Activated CD8-positive, alpha-beta memory T cell treated with anti-CD3 and anti-CD28 coated beads, Interleukin-2, amount 50 U/mL, for 4 hours (primary cell): ENCODE measurements around the gene MYH14.
"Not testable (repeated sequence)": the region's sequence is repeated elsewhere in the genome, so short reads cannot be mapped to it uniquely, and the experiment has no call there.

Source experiments
- DNase-seq: peaks from one replicate; pipeline ENCODE4 v3.0.0-alpha.2; 2020

MYH14 gene

DNA sequence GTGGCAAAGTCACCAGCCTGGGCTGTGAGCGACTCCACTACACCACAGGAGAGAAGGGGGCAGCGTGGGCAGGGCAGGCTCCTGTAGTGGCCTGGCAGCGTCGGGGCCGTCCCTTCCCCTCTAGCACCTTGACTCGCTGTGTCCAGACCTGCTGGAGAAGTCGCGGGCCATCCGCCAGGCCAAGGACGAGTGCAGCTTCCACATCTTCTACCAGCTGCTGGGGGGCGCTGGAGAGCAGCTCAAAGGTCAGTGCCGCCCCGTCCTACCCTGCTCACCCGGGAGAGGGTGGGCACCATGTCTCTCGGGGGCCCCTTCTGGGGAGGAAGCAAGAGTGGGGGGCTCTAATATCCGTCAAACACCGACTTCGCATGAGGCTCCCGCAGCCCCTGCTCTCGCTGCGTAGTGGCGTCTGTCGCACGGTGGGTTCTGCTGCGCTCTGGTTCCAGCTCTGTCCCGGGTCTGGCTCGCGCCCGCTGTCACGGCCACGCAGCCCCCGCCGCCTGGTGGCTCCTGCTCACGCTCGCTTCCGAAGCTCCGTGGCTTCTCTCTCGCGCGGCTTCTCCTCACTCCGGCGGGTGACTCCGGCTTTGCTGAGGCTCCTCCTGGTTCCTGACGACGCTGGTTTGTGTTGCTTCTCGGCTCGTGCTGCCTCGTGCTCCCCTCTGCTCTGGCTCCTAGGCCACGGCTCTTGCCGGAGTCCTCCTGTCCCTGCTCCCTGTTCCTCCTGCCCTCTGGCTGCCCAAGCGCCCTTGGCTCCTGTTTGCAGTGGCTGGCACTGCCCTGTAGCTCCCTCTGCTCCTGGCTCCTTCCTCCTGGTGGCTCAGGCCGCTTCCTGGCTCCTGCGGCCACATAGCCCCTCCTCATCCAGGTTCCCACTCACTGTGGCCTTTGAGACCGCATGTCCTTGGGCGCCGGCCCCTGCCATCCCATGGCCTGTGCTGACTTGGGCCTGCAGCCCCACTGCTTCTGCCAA lies 27.2 kb downstream of the MYH14 start:
- DNase-seq = no peak

DNA sequence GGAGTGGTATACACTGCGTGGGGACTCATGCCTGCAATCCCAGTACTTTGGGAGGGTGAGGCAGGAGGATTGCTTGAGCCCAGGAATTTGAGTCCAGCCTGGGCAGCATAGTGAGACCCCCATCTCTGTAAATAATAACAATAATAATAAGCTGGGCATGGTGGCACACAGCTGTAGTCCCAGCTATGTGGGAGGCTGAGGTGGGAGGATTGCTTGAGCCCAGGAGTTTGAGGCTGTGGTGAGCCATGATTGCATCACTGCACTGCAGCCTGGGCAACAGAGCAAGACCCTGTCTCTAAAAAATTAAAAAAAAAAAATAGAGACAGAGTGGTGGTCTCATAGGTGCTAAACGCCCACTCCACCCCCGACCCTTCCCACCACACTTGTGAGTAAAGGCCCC lies 28.0 kb downstream of the MYH14 start:
- DNase-seq = not testable (repeated sequence)

DNA sequence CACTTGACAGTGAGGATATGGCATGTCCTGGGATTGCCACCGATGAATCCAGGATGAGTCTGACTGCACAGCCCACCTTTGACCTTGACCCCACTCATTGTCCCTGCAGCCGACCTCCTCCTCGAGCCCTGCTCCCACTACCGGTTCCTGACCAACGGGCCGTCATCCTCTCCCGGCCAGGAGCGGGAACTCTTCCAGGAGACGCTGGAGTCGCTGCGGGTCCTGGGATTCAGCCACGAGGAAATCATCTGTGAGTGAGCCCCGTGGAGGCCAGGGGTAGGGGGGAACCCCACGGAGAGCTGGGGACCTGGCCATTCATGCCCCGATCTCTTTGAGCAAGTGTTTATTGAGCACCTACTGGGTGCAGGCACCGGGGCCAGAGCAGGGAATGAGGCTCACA lies 28.4 kb downstream of the MYH14 start:
- DNase-seq = no peak

DNA sequence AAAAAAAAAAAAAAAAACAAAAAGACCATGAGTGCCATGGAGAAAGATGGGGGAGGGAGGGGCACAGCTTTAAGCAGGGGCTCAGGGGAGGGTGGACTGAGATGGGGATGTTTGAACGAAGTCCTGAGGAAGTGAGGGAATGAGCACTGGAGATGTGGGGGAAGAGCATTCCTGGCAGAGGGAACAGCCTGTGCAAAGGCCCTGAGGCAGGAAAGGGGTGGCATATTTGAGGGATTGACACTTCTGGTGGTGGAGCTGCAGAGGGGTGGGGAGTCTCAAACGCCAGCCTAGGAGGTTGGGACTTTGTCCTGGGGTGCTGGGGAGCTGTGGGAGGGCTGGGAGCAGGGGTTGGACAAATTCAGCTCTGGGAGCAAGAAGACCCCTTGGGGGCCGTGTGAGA lies 29.2 kb downstream of the MYH14 start:
- no peak for DNase-seq

DNA sequence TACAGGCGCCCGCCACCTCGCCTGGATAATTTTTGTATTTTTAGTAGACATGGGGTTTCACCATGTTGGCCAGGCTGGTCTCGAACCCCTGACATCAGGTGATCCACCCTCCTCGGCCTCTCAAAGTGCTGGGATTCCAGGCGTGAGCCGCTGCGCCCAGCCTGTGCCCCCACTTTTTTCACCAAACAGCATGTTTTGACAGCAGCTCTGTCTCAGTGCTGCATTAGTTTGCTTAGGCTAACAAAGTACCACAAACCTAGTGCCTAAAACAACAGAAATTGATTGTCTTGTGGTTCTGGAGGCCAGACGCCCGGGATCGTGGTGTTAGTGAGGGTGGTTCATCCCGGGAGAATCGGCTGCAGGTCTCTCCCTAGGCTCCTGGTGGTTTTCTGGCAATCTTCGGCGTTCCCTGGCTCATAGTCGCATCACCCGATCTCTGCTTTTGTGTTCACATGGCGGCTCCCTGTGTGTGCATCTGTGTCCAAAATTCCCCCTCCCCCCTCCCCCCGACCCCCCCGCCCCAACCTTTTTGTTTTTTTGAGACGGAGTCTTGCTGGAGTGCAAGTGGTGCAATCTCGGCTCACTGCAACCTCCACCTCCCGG lies 30.0 kb downstream of the MYH14 start:
- no peak for DNase-seq

DNA sequence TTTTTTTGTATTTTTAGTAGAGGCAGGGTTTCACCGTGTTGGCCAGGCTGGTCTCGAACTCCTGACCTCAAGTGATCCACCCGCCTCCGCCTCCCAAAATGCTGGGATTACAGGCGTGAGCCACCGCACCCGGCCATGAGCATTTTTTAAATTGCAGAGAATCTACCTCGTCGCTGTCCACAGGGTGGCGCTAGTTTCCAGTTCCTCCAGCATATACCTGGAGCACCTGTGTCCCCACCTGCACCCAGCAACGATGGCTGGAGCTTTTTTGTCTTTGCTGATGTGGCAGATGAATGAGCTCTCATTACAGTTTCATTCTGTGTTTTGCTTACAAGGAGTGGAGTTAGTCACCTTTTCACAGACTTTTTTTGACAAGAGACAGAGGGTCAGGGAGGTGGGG lies 34.1 kb downstream of the MYH14 start:
- not testable (repeated sequence) for DNase-seq

DNA sequence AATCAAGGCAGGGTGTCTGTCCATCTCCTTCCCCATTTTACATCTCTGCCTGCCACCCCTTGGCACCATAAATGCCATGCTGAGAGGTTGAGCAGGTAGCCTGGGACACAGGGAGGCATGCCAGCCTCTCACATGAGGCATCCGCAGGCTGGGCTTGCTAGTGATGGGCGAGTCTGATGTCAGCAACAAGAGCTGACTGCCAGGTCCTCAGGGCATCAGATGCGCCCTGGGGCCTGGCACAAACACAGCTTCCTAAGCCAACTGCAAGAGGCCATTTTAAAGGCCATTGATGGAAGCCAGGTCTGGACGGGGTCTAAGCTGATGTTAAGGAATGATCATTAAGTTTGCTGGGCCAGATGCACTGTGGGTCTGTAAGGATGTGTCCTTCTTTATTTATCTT lies 34.6 kb downstream of the MYH14 start:
- no peak for DNase-seq

DNA sequence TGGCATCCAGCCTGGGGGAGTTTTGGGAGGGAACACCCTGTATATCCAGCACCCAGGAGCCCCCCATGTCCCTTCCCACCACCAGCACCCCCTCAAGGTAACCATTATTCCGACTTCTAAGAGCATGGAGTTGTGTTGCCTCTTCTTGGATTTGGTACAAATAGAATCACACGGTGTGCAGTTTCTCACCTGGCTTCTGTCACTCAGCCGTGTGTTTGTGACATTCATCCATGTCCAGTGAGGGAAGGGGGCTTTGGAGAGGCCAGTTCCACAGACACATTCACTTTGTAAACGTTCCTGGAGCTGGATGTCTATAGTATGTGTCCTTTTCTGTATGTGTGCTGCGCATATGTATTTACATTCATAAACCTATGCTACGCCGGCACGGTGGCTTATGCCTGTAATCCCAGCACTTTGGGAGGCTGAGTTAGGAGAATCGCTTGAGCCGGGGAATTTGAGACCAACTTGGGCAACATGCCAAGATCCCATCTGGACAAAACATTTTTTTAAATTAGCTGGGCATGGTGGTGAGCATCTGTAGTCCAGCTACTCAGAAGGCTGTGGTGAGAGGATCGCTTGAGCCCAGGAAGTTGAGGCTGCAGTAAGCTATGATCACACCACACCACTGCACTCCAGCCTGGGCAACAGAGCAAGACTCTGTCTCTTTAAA lies 36.6 kb downstream of the MYH14 start:
- DNase-seq = no peak

DNA sequence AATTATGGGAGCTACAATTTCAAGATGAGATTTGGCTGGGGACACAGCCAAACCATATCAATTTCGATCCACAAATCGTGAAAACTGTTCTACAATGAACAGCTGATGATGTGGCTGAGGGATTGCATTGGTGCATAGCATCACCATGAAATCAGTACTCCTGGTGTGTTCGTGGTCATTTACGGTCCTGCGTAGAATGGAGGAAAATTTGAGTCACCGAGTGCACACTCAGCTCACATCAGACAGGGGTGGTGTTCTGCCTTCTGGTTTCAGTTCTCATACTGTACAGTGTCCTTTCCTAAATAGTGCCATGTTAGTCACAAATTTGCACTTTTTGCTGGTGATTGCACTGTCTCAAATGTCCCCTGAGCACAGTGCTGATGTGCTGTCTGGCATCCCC lies 39.2 kb downstream of the MYH14 start:
- DNase-seq = no peak

DNA sequence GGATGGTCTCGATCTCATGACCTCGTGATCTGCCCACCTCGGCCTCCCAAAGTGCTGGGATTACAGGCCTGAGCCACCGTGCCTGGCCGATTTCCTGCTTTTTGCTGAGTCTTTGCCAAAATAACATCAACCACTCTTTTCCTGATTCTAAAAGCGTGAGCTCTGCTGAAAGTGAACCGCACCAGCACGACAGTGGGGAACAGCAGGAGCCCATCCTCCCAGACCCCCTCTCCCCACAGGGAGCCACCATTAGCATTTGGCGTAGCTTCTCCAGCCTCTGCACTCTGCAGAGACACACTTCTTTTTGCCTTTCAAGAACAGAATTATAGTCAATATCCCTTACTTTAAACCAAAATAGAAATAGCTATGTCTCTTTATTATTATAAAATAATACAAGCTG lies 41.3 kb downstream of the MYH14 start:
- no peak for DNase-seq

DNA sequence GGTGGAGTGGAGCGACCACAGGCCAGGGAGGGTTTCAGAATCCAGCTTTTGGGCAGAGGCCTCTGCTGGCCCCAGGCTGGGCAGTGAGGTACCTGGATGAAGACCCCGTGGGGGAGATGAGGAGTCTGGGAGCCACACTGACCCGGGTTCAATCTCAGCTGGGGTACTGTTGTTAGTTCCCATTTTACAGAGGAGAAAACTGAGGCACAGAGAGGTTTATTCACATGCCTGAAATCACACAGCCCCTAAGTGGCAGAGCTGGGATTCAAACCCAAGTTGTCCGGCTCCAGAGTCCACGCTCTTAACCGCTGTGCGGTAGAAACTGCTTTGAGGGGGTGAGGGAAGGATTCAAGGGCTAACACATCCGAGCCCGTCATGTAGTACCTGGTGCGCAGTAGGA lies 45.0 kb downstream of the MYH14 start:
- no peak for DNase-seq

DNA sequence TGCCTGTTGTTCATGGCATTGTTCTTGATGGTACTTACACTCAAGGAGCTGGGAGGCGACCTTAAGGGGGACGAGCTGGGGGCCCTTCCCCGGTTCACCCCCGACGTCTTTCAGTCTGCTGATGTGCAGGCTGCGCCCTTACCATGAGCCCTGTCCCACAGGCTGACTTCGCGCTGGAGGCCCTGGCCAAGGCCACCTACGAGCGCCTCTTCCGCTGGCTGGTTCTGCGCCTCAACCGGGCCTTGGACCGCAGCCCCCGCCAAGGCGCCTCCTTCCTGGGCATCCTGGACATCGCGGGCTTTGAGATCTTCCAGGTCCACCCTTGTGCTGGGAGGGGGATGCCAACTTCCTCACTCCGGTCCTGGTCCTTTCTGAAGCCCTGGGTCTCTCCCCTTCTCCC lies 45.4 kb downstream of the MYH14 start:
- DNase-seq = no peak

DNA sequence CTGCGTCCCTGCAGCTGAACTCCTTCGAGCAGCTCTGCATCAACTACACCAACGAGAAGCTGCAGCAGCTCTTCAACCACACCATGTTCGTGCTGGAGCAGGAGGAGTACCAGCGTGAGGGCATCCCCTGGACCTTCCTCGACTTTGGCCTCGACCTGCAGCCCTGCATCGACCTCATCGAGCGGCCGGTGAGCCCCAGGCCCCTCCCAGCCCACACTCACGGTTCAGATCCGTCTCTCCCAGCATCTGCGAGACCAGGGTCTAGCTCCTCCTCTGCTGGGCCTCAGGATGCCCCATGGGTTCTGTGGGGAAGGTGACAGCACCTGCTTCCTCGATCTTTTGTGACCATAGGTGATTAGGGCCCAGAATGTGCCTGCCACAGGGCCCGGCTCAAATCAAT lies 46.2 kb downstream of the MYH14 start:
- DNase-seq = no peak

DNA sequence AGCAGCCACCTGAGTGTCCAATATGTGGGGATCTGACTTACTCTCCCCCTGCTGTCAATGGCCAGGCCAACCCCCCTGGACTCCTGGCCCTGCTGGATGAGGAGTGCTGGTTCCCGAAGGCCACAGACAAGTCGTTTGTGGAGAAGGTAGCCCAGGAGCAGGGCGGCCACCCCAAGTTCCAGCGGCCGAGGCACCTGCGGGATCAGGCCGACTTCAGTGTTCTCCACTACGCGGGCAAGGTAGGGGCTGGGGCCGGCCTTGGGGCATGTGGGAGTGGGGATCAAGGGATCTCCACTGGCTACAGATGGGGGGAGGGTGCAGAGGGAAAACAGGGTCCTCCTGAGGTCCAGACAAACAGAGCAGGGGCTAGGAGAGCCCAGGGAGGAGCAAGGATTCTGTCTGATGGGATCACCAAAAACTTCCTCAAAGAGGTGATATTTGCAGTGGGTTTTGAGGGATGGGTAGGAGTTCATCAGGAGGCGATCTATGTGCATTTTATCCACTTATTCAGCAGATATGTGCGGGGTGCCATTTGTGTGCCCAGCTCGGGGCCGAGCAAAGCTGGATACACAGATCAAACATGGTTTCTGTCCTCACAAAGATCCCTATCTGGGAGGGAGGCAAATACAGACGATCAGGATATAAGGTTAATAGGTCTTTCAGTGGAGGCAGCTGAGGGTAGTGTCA lies 47.2 kb downstream of the MYH14 start:
- DNase-seq = no peak

DNA sequence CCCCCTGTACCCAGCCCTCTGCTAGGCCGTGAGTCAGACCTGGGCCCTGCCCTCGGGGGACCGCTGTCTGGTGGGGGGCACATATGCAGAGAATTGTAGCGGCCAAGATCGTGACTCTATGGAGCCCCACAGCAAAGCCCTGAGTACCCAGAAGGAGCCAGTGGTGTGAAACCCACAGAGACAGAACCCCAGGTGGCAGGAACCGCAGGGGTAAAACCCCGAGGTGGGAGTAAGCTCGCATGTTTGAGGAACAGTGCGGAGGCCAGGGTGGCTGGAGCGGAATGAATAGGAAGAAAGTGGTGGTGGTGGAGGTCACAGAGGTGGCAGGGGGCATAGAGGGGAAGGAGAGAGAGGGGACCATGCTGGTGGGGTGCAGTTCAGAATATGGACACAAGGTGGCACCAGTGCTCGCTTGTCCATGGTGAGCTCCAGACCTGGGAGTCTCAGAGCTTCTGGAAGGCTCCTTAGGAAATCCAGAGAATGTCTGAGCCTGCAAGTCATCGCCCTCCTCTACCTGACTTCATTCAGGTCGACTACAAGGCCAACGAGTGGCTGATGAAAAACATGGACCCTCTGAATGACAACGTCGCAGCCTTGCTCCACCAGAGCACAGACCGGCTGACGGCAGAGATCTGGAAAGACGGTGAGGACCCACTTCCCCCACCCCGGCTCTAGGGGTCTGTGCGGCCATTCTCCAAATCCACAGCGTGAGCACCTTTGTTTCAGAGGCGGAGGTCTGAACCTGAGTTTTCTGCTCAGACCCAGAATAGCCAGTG lies 48.9 kb downstream of the MYH14 start:
- peak; percentile 37 for DNase-seq

DNA sequence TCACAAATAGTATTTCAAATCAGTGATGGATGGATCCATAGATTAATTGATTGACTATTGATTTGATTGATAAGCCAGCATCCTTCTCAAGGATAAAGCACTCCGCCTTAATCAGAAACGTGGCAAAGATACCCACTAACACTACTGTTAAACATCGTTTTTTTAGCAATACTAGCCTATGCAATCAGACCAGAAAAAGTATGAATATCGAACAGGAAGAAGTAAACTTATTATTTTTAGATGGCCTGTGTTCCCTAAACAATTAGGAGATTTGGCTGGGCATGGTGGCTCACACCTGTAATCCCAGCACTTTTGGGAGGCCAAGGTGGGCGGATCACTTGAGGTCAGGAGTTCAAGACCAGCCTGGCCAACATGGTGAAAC lies 49.5 kb downstream of the MYH14 start:
- no peak for DNase-seq

DNA sequence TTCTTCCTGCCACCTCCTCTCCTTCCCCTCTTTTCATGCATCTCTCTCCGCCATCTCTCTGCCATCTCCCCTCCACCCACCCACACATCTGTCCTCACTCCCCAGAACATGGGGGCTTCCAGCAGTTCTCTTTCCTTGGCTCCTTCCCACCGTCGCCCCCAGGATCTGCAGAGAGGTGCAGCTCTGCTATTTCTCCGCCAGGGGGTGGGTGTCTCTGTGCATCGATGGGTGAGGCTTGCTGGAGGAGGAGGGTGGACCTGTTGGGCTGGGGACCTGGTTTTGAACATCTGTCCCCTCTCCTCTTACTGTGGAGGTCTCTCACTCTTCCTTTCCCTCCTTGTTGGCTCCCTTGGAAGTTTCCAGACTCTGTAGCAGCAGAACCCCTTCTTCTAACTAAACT lies 51.7 kb downstream of the MYH14 start:
- DNase-seq = no peak

DNA sequence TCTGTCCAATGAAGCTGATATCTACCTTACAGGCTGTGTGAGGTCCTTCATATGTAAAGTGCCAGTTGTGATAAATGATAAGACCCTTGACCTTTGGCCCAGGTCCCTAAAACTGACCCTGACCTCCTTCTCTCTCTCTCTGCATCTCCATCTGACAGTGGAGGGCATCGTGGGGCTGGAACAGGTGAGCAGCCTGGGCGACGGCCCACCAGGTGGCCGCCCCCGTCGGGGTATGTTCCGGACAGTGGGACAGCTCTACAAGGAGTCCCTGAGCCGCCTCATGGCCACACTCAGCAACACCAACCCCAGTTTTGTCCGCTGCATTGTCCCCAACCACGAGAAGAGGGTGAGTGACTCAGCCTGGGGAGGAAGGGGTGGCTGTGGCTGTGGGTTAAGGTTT lies 53.7 kb downstream of the MYH14 start:
- no peak for DNase-seq

DNA sequence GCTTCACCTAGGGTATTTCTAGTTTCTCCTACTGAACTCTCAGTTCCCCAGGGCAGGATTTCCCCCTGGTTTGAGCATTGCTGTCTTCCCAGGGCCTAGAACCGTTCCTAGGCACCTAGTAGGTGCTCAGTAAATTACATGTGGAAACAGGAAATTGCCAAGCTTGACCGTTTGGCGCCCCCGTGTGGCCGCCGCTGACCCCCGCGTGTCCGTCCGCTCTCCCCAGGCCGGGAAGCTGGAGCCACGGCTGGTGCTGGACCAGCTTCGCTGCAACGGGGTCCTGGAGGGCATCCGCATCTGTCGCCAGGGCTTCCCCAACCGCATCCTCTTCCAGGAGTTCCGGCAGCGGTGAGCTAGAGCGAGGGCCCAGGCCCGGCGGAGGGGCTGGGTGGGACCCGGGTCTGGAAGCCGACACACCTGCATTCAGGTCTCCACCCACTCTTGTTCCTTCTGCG lies 55.5 kb downstream of the MYH14 start:
- DNase-seq = no peak

DNA sequence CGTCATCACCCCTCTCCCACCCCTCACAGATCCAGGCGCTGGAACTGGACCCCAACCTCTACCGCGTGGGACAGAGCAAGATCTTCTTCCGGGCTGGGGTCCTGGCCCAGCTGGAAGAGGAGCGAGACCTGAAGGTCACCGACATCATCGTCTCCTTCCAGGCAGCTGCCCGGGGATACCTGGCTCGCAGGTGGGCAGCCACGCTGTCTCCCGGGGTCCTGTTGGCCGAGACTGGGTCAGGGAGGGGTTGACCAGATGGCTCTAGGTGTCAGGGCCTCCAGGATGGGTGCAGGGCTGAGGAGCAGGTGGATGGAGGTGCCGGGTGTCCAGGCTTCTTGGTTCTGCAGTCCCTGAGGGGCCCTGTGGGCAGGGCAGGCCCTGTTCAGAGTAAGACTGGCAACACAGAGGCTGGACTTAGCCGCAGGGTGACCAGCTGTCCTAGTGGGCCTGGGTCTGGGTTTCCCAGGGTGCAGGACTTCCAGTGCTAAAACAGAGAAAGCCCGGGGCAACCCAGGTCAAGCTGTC lies 58.1 kb downstream of the MYH14 start:
- DNase-seq = no peak

DNA sequence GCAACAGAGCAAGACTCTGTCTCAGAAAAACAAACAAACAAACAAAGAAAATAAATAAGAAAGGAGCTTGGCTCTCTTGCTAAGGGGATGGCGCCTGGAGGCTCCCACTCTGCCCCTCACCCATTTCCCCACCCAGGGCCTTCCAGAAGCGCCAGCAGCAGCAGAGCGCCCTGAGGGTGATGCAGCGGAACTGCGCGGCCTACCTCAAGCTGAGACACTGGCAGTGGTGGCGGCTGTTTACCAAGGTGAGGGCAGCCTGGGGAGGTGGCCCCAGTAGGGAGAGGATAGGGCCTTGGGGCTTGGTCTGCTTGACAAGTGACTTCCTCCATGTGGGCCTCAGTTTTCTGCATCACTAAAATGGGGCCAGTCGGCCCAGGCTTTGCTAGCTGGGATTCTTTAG lies 59.8 kb downstream of the MYH14 start:
- no peak for DNase-seq

DNA sequence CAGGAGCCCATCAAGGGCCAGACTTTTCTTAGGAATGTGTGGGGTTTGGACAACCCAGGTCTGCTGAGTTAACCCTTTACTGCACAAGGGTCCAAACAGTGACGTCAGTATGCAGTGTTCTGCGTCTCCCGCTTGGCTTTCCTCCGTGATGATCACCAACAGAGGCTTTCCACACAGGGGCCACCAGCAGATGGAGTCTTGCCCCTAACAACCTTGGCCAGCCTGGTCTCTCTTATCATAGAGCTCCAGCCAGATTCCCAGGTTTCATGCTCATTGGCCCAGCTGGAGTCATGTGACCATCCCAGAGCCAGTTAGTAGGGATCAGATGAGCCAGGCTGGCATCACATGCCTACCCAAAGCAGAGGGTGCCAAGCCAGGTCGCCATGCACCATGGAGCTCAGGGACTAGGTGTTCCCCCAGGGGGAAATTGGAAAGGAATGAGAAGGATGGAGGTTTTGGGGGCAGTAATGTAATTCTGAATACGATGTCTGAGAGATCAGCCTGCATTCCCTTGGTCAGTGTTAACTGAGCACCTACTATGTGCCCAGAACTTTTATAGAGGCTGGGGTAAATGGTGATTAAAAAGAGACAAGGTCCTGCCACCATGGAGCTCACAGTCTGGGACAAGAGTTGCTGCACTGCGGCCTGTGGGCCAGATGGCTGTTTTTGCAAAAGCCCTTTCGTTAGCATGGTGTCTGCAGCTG lies 61.2 kb downstream of the MYH14 start:
- DNase-seq = no peak
